ENCODE measurements around the gene TEN1. TPM values are rescaled to one million over a fixed set of nuclear protein-coding genes. Genes with fewer than 3 reads are reported as not detected.

Gene TEN1
- total RNA-seq, 1 donor from 2014 or later: 22.2 TPM

DNA sequence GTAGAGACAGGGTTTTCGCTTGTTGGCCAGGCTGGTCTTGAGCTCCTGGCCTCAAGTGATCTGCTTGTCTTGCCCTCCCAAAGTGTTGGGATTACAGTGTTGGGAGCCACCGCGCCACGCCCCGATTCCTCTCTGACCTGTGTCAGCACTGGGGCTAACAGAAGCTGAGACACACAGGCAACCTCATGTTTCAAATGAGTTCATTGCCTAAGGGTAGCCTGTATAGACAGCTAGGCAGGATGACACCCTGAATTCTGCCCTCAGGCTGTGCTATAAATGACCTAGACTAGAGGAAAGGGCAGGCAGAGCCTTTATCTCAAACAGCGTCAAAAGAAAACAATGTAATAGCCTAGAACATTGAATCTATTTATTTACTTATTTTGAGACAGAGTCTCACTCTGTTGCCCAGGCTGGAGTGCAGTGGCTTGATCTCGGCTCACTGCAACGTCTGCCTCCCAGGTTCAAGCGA lies 19.3 kb downstream of the TEN1 start:
- no peaks in the 10 kb centered on the region for H3K27me3 Mint-ChIP-seq (ENCODE audit: low read depth)
- TF ChIP-seq, protein P1, sequence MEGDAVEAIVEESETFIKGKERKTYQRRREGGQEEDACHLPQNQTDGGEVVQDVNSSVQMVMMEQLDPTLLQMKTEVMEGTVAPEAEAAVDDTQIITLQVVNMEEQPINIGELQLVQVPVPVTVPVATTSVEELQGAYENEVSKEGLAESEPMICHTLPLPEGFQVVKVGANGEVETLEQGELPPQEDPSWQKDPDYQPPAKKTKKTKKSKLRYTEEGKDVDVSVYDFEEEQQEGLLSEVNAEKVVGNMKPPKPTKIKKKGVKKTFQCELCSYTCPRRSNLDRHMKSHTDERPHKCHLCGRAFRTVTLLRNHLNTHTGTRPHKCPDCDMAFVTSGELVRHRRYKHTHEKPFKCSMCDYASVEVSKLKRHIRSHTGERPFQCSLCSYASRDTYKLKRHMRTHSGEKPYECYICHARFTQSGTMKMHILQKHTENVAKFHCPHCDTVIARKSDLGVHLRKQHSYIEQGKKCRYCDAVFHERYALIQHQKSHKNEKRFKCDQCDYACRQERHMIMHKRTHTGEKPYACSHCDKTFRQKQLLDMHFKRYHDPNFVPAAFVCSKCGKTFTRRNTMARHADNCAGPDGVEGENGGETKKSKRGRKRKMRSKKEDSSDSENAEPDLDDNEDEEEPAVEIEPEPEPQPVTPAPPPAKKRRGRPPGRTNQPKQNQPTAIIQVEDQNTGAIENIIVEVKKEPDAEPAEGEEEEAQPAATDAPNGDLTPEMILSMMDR (IDR thresholded peaks at IDR 0.05): no peak
- peaks cover 11% of the 10 kb centered on the region for H3K36me3 Mint-ChIP-seq (ENCODE audit: low read depth)
- H3K9me3 Mint-ChIP-seq (ENCODE audit: low read depth): no peaks in the 10 kb centered on the region
- H3K27ac Mint-ChIP-seq (ENCODE audit: unreplicated experiment): no peak overlapping the region
- peak; percentile 48 for DNase-seq (ENCODE audit: low spot score)
- peaks cover 10% of the 10 kb centered on the region for H3K4me1 Mint-ChIP-seq (ENCODE audit: low read depth)
- H3K4me3 Mint-ChIP-seq (ENCODE audit: unreplicated experiment): no peak overlapping the region

DNA sequence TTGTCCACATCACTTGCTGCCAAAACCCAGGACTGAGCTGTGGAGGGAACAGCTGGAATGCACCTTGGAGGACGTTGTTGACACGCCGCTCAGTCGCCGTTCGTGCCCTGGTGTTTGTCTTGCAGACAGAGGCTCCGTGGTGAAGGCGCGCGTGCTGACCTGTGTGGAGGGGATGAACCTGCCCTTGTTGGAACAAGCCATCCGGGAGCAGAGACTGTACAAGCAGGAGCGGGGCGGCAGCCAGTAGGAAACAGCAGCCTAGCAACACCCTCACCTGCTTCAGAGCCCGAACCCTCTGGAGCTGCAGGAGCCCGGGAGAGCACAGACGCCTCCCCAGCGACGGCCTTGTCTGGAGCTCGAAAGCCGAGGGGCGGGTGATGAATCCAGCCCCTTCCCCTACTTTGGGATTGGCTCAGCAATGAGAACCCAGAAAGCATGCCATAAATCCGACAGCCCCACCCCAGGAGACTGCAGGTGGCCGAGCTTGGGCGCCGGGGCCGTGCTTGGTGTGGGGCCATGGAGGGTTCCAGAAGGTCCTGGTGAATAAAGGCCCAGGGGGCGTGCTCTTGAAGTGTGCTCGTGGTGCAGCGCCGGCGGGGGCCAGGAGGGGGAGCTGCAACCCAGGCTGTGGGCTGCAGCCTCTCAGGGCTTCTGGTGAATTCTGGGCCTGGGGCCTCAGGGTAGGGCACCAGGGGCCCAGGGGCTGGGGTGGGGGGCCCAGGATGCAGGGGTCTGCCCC lies 21.1 kb downstream of the TEN1 start:
- H3K9me3 Mint-ChIP-seq (ENCODE audit: low read depth): no peaks in the 10 kb centered on the region
- TF ChIP-seq, protein P1 (IDR thresholded peaks at IDR 0.05): peak; percentile 78
- H3K27ac Mint-ChIP-seq (ENCODE audit: unreplicated experiment): no peak overlapping the region
- H3K27me3 Mint-ChIP-seq (ENCODE audit: low read depth): no peaks in the 10 kb centered on the region
- H3K4me3 Mint-ChIP-seq (ENCODE audit: unreplicated experiment): no peak overlapping the region
- DNase-seq (ENCODE audit: low spot score): no peak
- peaks cover 11% of the 10 kb centered on the region for H3K4me1 Mint-ChIP-seq (ENCODE audit: low read depth)
- peaks cover 8% of the 10 kb centered on the region for H3K36me3 Mint-ChIP-seq (ENCODE audit: low read depth)

DNA sequence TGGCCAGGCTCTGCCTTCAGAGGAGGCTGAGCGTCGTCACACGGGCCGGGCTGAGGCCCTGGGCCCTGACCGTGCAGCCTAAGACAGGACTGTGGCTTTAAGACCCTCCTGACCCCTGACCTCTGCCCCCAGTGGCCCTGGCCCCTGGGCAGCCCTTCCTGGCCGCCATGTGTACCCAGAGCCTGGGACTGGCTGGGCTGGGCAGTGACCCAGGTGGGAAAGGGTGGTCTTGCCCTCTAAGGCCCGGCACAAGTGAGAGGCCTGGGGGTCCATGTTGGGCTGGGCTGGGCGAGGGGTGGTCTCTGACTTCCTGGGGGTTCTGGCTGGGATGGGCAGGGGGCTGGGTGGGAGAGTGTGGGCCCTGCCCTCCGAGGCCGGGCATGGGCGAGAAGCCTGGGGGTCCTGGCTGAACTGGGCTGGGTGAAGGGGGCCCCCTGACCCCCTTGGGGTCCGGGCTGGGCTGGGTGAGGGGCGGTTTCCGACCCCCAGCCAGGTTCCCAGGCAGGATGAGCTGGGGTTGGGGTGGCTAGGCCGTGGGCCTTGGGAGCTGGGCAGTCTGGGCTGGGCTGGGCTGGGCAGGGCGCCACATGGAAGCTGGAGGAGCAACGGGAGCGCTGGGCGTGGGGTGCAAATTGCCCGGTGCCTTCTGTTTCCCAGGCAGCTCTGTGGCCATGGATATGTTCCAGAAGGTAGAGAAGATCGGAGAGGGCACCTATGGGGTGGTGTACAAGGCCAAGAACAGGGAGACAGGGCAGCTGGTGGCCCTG lies 21.9 kb downstream of the TEN1 start, which contains the start of gene CDK3:
CDK3 (plus strand) TSS at position 101 of the 767 bp plus-strand sequence; CDS start at position 672, 571 bp downstream.
- peaks cover 8% of the 10 kb centered on the region for H3K36me3 Mint-ChIP-seq (ENCODE audit: low read depth)
- no peak within 1 kb of the TSS for H3K27ac Mint-ChIP-seq (ENCODE audit: unreplicated experiment)

DNA sequence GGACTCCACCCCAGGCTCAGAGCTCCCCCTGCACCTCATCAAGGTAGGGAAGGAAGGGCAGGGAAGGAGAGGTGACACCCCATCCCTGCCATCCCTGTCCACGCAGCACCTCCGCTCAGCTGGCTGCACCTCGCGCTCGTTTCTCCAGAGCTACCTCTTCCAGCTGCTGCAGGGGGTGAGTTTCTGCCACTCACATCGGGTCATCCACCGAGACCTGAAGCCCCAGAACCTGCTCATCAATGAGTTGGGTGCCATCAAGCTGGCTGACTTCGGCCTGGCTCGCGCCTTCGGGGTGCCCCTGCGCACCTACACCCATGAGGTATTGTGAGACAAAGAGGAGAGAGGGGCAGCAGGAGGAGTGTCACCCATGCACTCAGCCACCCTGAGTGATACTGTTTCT lies 23.1 kb downstream of the TEN1 start:
- DNase-seq (ENCODE audit: low spot score): no peak
- Mint-ChIP-seq H3K9me3 (ENCODE audit: low read depth) (no peaks in the 10 kb centered on the region), H3K4me1 (ENCODE audit: low read depth) (peaks cover 12% of the 10 kb centered on the region), H3K36me3 (ENCODE audit: low read depth) (peaks cover 7% of the 10 kb centered on the region), H3K4me3 (ENCODE audit: unreplicated experiment) (no peak overlapping the region), H3K27me3 (ENCODE audit: low read depth) (no peaks in the 10 kb centered on the region), H3K27ac (ENCODE audit: unreplicated experiment) (no peak overlapping the region)
- TF ChIP-seq, protein P1 (IDR thresholded peaks at IDR 0.05): no peak

More for the DNA sequence above, 21.9 kb downstream of the TEN1 start, which contains the start of gene CDK3:
- TF ChIP-seq, protein P1 (IDR thresholded peaks at IDR 0.05): peak; percentile 57
- Mint-ChIP-seq H3K4me3 (ENCODE audit: unreplicated experiment) (no peak within 1 kb of the TSS), H3K9me3 (ENCODE audit: low read depth) (no peaks in the 10 kb centered on the region), H3K27me3 (ENCODE audit: low read depth) (no peaks in the 10 kb centered on the region), H3K4me1 (ENCODE audit: low read depth) (peaks cover 17% of the 10 kb centered on the region)
- DNase-seq (ENCODE audit: low spot score): no peak

DNA sequence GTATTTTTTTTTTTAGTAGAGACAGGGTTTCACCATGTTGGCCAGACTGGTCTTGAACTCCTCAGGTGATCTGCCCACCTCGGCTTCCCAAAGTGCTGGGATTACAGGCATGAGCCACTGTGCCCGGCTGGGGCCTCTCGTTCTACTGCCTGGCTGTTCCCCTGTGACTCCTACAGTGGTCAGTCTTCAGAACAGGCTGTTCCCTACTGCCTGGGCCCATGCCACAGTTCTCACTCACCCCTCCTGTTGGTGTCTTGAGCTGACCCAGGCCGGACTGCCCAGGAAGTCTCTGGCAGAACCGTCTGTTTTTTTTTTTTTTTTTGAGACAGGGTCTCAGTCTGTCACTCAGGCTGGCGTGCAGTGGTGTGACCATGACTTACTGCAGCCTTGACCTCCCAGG lies 24.9 kb downstream of the TEN1 start:
- Mint-ChIP-seq H3K4me1 (ENCODE audit: low read depth) (peaks cover 7% of the 10 kb centered on the region), H3K36me3 (ENCODE audit: low read depth) (peaks cover 4% of the 10 kb centered on the region), H3K27me3 (ENCODE audit: low read depth) (no peaks in the 10 kb centered on the region), H3K4me3 (ENCODE audit: unreplicated experiment) (no peak overlapping the region), H3K27ac (ENCODE audit: unreplicated experiment) (no peak overlapping the region), H3K9me3 (ENCODE audit: low read depth) (no peaks in the 10 kb centered on the region)
- DNase-seq (ENCODE audit: low spot score): no peak
- TF ChIP-seq, protein P1 (IDR thresholded peaks at IDR 0.05): no peak
